MM.1S (cell line): ENCODE data around the gene SLC25A3.

ENCODE experiments used
- DNase-seq: peaks from one replicate; pipeline ENCODE4 v3.0.0-alpha.2; 2015
- H2AFZ ChIP-seq: fragments of 300-600 bp; sonication (generic); 2 replicates; pipeline ENCODE4 v1.6.0; 2016; ENCODE audit warnings: antibody characterized with exemption, low read length
- H3F3A ChIP-seq: fragments of 300-600 bp; sonication (generic); 2 replicates; pipeline ENCODE4 v1.6.1; 2016; ENCODE audit warnings: mild to moderate bottlenecking, antibody characterized with exemption, low read length, moderate library complexity, mixed read lengths; ENCODE audit not compliant: insufficient read depth
- H3K27ac ChIP-seq: fragments of 300-600 bp; sonication (generic); 2 replicates; pipeline ENCODE4 v1.5.1; 2016; ENCODE audit warnings: mild to moderate bottlenecking, low read length
- H3K27me3 ChIP-seq: fragments of 300-600 bp; sonication (generic); replicated peaks from 2 replicates; pipeline ENCODE4 v1.6.0; 2016; ENCODE audit warnings: low read length; ENCODE audit not compliant: insufficient read depth
- H3K36me3 ChIP-seq: fragments of 300-600 bp; sonication (generic); replicated peaks from 2 replicates; pipeline ENCODE4 v1.6.1; 2016; ENCODE audit warnings: mild to moderate bottlenecking, low read length, mixed read lengths; ENCODE audit not compliant: insufficient read depth
- H3K4me1 ChIP-seq: fragments of 300-600 bp; sonication (generic); 2 replicates; pipeline ENCODE4 v1.6.1; 2016; ENCODE audit warnings: low read length, mixed read lengths
- H3K4me2 ChIP-seq: fragments of 300-600 bp; sonication (generic); 2 replicates; pipeline ENCODE4 v1.6.0; 2016; ENCODE audit warnings: low read depth, low read length
- H3K4me3 ChIP-seq: fragments of 300-600 bp; sonication (generic); 2 replicates; pipeline ENCODE4 v1.5.1; 2016; ENCODE audit warnings: low read length, mixed read lengths
- H3K79me2 ChIP-seq: fragments of 300-600 bp; sonication (generic); 2 replicates; pipeline ENCODE4 v1.6.1; 2016; ENCODE audit warnings: mixed run types, low read length, mixed read lengths
- H3K9ac ChIP-seq: fragments of 300-600 bp; sonication (generic); 2 replicates; pipeline ENCODE4 v1.6.1; 2016; ENCODE audit warnings: low read length, mixed read lengths
- H3K9me2 ChIP-seq: fragments of 300-600 bp; sonication (generic); replicated peaks from 2 replicates; pipeline ENCODE4 v1.6.1; 2016; ENCODE audit warnings: mild to moderate bottlenecking, low read length, mixed read lengths; ENCODE audit not compliant: insufficient read depth
- H3K9me3 ChIP-seq: fragments of 300-600 bp; sonication (generic); replicated peaks from 2 replicates; pipeline ENCODE4 v1.6.1; 2016; ENCODE audit warnings: mild to moderate bottlenecking, low read length, mixed read lengths; ENCODE audit not compliant: insufficient read depth
- H4K20me1 ChIP-seq: fragments of 300-600 bp; sonication (generic); 2 replicates; pipeline ENCODE4 v1.6.1; 2016; ENCODE audit warnings: mild to moderate bottlenecking, low read length, moderate library complexity, mixed read lengths; ENCODE audit not compliant: insufficient read depth
- EZH2 ChIP-seq: fragments of 300-600 bp; sonication (generic); optimal IDR thresholded peaks from 2 replicates; pipeline ENCODE3; 2017; ENCODE audit warnings: low read depth, mild to moderate bottlenecking, antibody characterized with exemption, low read length, mixed read lengths
- EZH2phosphoT487 ChIP-seq: fragments of 300-600 bp; sonication (generic); IDR thresholded peaks from 2 replicates; pipeline ENCODE4 v1.6.1; 2018; ENCODE audit warnings: antibody characterized with exemption, low read length
- TF ChIP-seq, protein P1 (sequence below): fragments of 300-600 bp; sonication (generic); IDR thresholded peaks from 2 replicates; pipeline ENCODE4 v1.5.1; 2016; ENCODE audit warnings: antibody characterized with exemption, low read length, mixed read lengths

The SLC25A3 gene

DNA sequence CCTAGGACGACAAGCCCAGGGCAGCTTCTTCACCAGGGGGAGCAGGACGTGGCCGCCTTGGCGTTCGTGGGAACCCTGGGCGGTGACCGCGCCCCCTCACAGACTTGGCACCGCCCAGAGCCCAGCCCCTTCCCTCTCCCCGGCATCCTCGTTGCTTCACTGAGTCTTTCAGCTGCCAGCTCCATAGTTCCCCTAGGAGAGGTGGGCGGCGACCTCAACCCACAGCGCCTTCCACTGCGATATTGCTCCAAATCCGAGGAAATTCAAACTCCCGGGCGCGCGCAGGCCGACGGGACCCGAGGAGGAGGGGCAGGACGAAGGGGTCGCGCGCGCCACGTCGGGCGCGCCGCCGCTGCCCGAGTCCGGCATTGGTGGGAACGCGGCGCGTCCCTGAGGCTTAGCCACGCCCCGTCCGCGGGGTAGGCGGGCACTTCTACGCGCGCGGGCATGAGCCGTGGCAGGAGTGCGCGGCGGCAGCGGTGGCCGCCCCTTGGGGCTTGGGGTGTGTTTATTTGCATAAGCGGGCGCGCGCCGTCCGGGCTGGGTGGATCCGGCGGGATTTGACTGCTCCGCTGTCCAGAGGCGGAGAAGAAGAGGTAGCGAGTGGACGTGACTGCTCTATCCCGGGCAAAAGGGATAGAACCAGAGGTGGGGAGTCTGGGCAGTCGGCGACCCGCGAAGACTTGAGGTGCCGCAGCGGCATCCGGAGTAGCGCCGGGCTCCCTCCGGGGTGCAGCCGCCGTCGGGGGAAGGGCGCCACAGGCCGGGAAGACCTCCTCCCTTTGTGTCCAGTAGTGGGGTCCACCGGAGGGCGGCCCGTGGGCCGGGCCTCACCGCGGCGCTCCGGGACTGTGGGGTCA lies 51.5 kb downstream of the SLC25A3 start, which contains the start of the genes APAF1 and IKBIP:
TSS of gene APAF1 (plus strand) at position 579 of the 860 bp plus-strand sequence. CDS start 3,070 bp downstream, outside the sequence.
TSS of gene IKBIP (minus strand) at position 77 of the 860 bp plus-strand sequence. CDS start 87 bp downstream, outside the sequence.
- H3K79me2 ChIP-seq = no peaks in the 10 kb centered on the region
- H3K9ac ChIP-seq = peak within 1 kb of the TSS; percentile 61
- H3K4me3 ChIP-seq = peak within 1 kb of the TSS; percentile 95
- peak within 1 kb of the TSS; percentile 97 for H2AFZ ChIP-seq
- H3K27me3 ChIP-seq = no peaks in the 10 kb centered on the region; the same call in 1 of the 2 replicates
- H3K27ac ChIP-seq = peak within 1 kb of the TSS; percentile 28; the same call in 1 of the 2 replicates
- H3K4me1 ChIP-seq = 0 out of 2 replicates have a peak, but pooled peaks cover 6% of the 10 kb centered on the region
- TF ChIP-seq, protein P1, sequence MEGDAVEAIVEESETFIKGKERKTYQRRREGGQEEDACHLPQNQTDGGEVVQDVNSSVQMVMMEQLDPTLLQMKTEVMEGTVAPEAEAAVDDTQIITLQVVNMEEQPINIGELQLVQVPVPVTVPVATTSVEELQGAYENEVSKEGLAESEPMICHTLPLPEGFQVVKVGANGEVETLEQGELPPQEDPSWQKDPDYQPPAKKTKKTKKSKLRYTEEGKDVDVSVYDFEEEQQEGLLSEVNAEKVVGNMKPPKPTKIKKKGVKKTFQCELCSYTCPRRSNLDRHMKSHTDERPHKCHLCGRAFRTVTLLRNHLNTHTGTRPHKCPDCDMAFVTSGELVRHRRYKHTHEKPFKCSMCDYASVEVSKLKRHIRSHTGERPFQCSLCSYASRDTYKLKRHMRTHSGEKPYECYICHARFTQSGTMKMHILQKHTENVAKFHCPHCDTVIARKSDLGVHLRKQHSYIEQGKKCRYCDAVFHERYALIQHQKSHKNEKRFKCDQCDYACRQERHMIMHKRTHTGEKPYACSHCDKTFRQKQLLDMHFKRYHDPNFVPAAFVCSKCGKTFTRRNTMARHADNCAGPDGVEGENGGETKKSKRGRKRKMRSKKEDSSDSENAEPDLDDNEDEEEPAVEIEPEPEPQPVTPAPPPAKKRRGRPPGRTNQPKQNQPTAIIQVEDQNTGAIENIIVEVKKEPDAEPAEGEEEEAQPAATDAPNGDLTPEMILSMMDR = no peak
- no peak for TF ChIP-seq EZH2
- TF ChIP-seq EZH2phosphoT487 = no peak
- no peaks in the 10 kb centered on the region for H3F3A ChIP-seq
- H4K20me1 ChIP-seq = no peaks in the 10 kb centered on the region
- peak; percentile 97 for DNase-seq
- no peaks in the 10 kb centered on the region for H3K9me2 ChIP-seq
- no peaks in the 10 kb centered on the region for H3K9me3 ChIP-seq
- H3K4me2 ChIP-seq = peak within 1 kb of the TSS; percentile 94
- H3K36me3 ChIP-seq = no peaks in the 10 kb centered on the region

DNA sequence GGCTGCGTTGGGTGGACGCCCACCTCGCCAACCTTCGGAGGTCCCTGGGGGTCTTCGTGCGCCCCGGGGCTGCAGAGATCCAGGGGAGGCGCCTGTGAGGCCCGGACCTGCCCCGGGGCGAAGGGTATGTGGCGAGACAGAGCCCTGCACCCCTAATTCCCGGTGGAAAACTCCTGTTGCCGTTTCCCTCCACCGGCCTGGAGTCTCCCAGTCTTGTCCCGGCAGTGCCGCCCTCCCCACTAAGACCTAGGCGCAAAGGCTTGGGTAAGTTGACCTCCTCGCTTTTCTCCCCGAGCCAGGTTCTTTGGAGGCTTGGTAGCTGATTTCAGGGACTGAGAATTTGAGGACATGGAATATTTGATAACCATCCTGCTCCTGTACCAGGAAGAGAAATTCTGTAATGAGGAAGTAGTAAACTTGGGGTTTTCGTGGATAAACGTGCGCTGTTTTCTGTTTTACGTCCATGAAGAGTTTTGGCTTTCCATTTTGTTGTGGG lies 52.1 kb downstream of the SLC25A3 start:
- no peaks in the 10 kb centered on the region for H3K36me3 ChIP-seq
- no peak for DNase-seq
- no peaks in the 10 kb centered on the region for H3F3A ChIP-seq
- no peaks in the 10 kb centered on the region for H3K9me2 ChIP-seq
- no peaks in the 10 kb centered on the region for H4K20me1 ChIP-seq
- no peaks in the 10 kb centered on the region; the same call in 1 of the 2 replicates for H3K27me3 ChIP-seq
- peak overlapping the region; percentile 45; the same call in 1 of the 2 replicates for H3K9ac ChIP-seq
- no peak overlapping the region for H3K27ac ChIP-seq
- 0 out of 2 replicates have a peak, but pooled peaks cover 6% of the 10 kb centered on the region for H3K4me1 ChIP-seq
- peak overlapping the region; percentile 94 for H3K4me2 ChIP-seq
- no peaks in the 10 kb centered on the region for H3K9me3 ChIP-seq
- TF ChIP-seq EZH2 = no peak
- TF ChIP-seq, protein P1 = no peak
- no peak for TF ChIP-seq EZH2phosphoT487
- no peaks in the 10 kb centered on the region for H3K79me2 ChIP-seq
- H3K4me3 ChIP-seq = peak overlapping the region; percentile 95
- peak overlapping the region; percentile 90 for H2AFZ ChIP-seq

DNA sequence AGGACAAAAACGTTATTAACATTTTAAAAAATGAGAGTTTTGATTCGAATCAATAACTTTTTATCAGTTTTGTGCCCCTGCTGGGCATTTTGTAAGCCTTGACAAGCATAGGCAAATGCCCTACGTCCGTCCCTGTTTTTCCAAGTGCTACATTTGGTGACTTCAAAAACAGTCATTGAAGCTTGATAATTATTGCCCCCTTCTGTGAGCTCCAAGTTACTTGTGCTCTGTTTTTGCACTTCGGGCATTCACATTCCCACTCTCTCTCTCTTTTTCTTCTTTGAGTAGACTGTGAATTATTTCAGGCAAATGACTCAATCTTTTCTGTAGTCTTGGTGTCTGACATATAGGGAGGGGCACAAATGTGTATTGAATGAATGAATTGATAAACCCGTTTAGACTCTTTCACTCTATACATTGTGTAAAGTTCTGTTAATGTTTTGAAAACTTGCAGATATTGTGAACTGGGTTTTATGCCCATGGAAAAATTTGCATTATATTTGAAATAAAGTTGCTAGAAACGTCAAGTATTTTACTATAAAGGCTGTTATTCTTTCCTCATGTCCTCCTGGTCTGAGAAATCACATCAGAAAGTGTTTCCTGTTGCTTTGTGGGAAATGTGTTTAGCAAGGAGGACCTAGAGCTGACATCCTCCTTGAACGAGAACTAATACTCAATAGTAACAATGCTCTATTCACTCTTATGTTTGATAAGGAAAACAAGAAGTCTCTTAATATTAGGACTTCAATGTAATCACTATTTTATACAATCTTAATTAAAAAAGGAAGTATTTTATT lies 53.0 kb downstream of the SLC25A3 start:
- H3K79me2 ChIP-seq = no peaks in the 10 kb centered on the region

More for the DNA sequence above, 53.0 kb downstream of the SLC25A3 start:
- Histone ChIP-seq H3K9me3 (no peaks in the 10 kb centered on the region), H3K4me1 (0 out of 2 replicates have a peak, but pooled peaks cover 6% of the 10 kb centered on the region), H3K27me3 (no peaks in the 10 kb centered on the region; the same call in 1 of the 2 replicates), H3K36me3 (no peaks in the 10 kb centered on the region), H3K27ac (no peak overlapping the region), H3K9ac (no peak overlapping the region), H3K9me2 (no peaks in the 10 kb centered on the region), H4K20me1 (no peaks in the 10 kb centered on the region), H3K4me2 (peak overlapping the region; percentile 94; the same call in 1 of the 2 replicates), H3K4me3 (no peak overlapping the region), H2AFZ (no peak overlapping the region), H3F3A (no peaks in the 10 kb centered on the region)
- TF ChIP-seq, protein P1 = no peak
- TF ChIP-seq EZH2phosphoT487 (no peak), EZH2 (no peak)
- no peak for DNase-seq
